Peyer's patch (tissue), 4 donors: ENCODE measurements around the gene DCAF8L2.
"Not testable (repeated sequence)": the region's sequence is repeated elsewhere in the genome, so short reads cannot be mapped to it uniquely, and the experiment has no call there.

Source experiments
- CTCF ChIP-seq, 6 experiments: fragments of 450-650 bp in 4 of 6; fragments of 200-600 bp in 2 of 6; sonication (generic) in 1 of 6; IDR thresholded peaks; one replicate each; pipeline ENCODE4 v1.5.1; 2017 to 2019; ENCODE audit warnings: antibody characterized with exemption in 6 of 6, mild to moderate bottlenecking in 3 of 6, moderate library complexity in 1 of 6
- POLR2A ChIP-seq, 2 donors: fragments of 450-650 bp; IDR thresholded peaks; one replicate each; pipeline ENCODE4 v1.5.1; 2017; ENCODE audit warnings: antibody characterized with exemption in 2 of 2, mild to moderate bottlenecking in 2 of 2, moderate library complexity in 2 of 2

- not testable (repeated sequence) for TF ChIP-seq POLR2A (IDR thresholded peaks at IDR 0.05)
- peak in 3 of 6 experiments; percentile 37 to 54 (median 47) for TF ChIP-seq CTCF (IDR thresholded peaks at IDR 0.05)
Observed at GRCh38 chrX:27683566-27684208, 93.5 kb downstream of the DCAF8L2 start.
